ENCODE data around the gene WNK3.
A peak's percentile ranks its signal among the peaks of the same experiment; 100 is the strongest.

The WNK3 gene

DNA sequence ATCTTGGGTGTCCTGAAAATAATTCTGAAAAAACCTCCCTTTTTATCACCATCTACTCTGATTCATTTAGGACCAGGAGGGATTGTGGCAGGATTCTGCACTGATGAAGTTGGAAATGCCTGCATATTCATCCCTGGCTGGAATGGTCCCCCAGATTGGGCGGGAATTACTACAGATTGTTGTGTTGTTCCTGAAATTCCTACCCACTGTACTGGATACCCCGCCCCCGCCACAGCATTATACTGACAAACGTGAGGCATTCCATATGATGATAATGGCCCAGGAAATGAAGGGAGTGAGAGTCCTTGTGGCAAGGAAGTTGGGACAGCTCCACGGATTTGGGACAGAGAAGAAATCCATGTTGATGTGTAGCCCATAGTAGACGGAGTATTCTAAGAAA is 159.6 kb downstream of the WNK3 start:
- no peak overlapping the region for H3K9ac ChIP-seq
- no peak overlapping the region for H3K4me3 ChIP-seq
- peaks cover 49 to 92% (median 78%) of the 10 kb centered on the region in 11 experiments for H3K27me3 ChIP-seq
- no peaks in the 10 kb centered on the region; a peak in 1 of 22 replicates for H4K20me1 ChIP-seq
- H3K9me3 ChIP-seq (replicated peaks in 1 of 11): no peaks in the 10 kb centered on the region
- TF ChIP-seq Cebpa-rat (IDR thresholded peaks at IDR 0.05): no peak
- H3K36me3 ChIP-seq: no peaks in the 10 kb centered on the region
- H3K4me2 ChIP-seq: no peak overlapping the region
- H3K27ac ChIP-seq: no peak overlapping the region
- no peaks in the 10 kb centered on the region for H3K4me1 ChIP-seq

DNA sequence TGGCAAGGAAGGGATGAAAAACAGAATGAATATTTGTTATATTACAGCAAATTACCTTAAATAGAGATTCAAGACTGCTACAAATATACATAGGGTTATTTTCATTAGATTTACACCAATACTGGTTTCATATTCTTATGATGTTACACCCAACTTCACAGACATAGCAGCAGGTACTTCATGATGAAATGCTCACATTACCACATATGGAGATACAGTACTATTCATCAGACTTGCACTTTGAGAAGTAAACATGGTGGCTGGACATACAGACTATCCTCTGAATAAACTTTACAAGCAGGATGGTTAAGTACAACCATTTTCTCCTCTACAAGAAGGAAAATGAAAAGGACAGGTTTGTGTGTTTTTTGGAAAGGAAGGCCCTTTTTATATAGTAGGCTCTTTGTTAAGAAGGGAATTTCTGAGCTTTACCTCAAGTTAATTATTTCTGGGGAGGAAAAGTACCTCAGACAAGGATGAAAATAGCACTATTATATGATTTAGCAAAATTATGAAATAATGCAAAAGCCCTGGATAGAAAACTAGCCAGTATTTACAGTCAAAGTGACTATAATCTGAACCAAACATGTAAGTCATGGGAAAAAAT is 162.8 kb downstream of the WNK3 start:
- Histone ChIP-seq H3K9me3 (replicated peaks in 1 of 11) (no peaks in the 10 kb centered on the region), H3K9ac (no peak overlapping the region), H4K20me1 (no peaks in the 10 kb centered on the region; a peak in 1 of 22 replicates), H3K4me3 (no peak overlapping the region), H3K36me3 (no peaks in the 10 kb centered on the region), H3K27ac (no peak overlapping the region), H3K27me3 (peaks cover 61 to 99% (median 94%) of the 10 kb centered on the region in 11 experiments), H3K4me1 (no peaks in the 10 kb centered on the region), H3K4me2 (no peak overlapping the region)
- TF ChIP-seq Cebpa-rat (IDR thresholded peaks at IDR 0.05): no peak

DNA sequence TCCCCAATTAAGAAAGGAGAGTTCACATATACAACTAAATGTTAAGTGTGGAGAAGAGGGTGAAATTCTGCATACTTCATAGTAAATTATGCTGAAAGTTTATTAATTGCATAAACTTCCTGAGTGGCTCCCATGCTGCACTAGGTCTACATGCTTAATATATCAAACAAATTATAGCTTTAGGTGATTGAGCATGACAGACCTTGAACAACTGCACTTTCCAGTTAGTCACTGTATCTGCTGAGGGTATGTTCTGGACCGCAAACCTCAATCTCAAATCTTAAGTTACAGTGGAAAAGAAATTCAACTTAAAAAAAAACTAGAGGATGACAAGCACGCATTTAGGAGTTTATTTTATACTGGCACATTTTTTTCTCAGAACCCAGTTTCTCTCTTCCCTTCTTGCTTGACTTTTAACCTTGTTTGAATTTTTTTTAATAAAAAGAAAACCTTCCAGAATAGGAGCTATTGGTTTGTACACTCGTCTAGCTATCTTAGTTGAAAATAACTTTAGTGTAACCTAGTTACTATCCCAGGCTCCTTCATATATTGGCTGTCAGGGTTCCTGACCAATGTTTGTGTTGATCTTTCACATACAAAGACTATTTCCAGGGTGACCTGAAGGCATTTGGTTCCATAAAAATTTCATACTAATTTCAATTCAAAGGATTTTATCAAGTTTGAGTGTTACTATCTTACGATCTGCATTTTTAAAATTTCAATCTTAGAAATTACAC is 164.6 kb downstream of the WNK3 start:
- no peak overlapping the region for H3K4me3 ChIP-seq
- H3K4me1 ChIP-seq: no peaks in the 10 kb centered on the region
- H3K9ac ChIP-seq: no peak overlapping the region
- no peak overlapping the region for H3K4me2 ChIP-seq
- no peaks in the 10 kb centered on the region for H3K36me3 ChIP-seq
- peaks cover 57 to 100% (median 97%) of the 10 kb centered on the region in 11 experiments for H3K27me3 ChIP-seq
- H4K20me1 ChIP-seq: no peaks in the 10 kb centered on the region; a peak in 1 of 22 replicates
- no peaks in the 10 kb centered on the region for H3K9me3 ChIP-seq (replicated peaks in 1 of 11)
- no peak for TF ChIP-seq Cebpa-rat (IDR thresholded peaks at IDR 0.05)
- no peak overlapping the region for H3K27ac ChIP-seq

DNA sequence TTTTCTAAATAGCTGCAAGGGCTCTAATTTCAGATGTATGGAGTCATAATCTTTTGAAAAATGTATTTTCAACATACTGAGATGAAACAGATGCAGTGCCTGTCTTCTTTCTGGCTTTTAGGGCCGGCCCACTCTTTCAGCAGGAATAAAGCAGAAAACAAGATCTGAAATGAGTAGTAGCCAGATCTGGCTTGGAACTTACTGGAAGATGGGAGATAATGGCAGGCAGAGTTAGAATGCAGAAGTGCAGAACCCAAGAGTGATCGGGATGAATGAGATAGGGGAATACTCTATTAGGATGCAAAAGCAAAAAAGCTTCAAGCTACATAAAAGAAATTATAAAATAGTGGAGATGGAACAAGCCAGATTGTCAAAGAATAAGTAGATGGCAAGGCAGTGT is 173.4 kb downstream of the WNK3 start:
- no peak for TF ChIP-seq Cebpa-rat (IDR thresholded peaks at IDR 0.05)
- peak overlapping the region in 9 of 11 experiments; percentile 26 to 70 (median 60); a peak in 9 of 22 replicates for H3K4me2 ChIP-seq
- H3K9ac ChIP-seq: no peak overlapping the region
- H3K27me3 ChIP-seq: peaks cover 39 to 92% (median 82%) of the 10 kb centered on the region in 11 experiments
- no peak overlapping the region for H3K4me3 ChIP-seq
- H3K36me3 ChIP-seq: no peaks in the 10 kb centered on the region
- H3K9me3 ChIP-seq (replicated peaks in 1 of 11): peaks cover 0 to 6% (median 0%) of the 10 kb centered on the region in 11 experiments; a peak in 4 of 22 replicates
- peaks cover 0 to 27% (median 17%) of the 10 kb centered on the region in 11 experiments; a peak in 15 of 22 replicates for H4K20me1 ChIP-seq
- peaks cover 21 to 45% (median 29%) of the 10 kb centered on the region in 10 experiments for H3K4me1 ChIP-seq
- no peak overlapping the region for H3K27ac ChIP-seq

DNA sequence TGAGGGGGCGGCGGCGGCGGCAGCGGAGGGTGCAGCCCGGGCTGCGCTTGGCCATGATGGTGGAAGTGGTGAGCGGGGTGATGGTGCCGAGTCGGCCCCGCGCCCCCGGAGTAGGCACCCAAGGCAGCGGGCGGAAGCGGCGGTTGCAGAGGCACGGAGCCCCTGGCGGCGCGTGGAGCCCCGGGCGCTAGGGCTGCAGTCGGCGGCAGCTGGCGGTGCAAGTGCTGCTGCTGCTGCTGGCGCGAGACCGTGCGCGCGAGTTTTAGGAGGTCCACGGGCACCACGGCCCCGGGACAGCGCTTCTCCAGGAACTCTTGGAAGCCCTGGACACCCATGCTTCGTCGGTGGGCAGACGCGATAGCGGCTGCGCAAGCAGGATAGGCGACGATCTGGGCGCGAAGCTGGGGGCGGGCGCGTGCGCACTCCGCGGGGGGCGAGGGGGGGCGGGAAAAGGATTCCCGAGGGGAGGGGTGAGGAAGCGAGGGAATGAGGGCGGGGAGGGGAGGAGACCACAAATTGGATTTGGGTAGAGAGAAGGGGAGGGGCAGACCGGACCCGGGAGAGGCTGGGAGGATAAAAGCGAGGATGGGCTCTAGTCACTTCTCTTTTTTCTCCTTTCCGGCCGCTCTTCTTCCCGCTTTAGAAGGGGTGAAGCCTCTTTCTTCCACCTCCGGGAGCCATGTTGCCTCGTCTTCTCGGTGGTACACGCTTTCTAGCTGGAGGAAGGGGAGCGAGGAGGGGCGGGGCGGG is 174.8 kb downstream of the WNK3 start, which contains the start of gene FAM120C:
TSS of gene FAM120C (minus strand) at position 391 of the 750 bp plus-strand sequence. CDS start at position 335, 56 bp downstream.
- Histone ChIP-seq H3K4me3 (peak within 1 kb of the TSS; percentile 65 to 84 (median 76)), H3K27me3 (peaks cover 53 to 92% (median 82%) of the 10 kb centered on the region in 11 experiments), H3K4me1 (peaks cover 23 to 45% (median 37%) of the 10 kb centered on the region in 10 experiments), H3K9me3 (replicated peaks in 1 of 11) (peaks cover 0 to 6% (median 0%) of the 10 kb centered on the region in 11 experiments; a peak in 4 of 22 replicates), H3K4me2 (peak within 1 kb of the TSS; percentile 75 to 93 (median 84)), H4K20me1 (peaks cover 0 to 41% (median 30%) of the 10 kb centered on the region in 11 experiments; a peak in 16 of 22 replicates), H3K27ac (peak within 1 kb of the TSS; percentile 45 to 96 (median 94); a peak in 21 of 22 replicates), H3K36me3 (0 out of 22 replicates have a peak, but pooled peaks cover 0 to 10% (median 0%) of the 10 kb centered on the region in 11 experiments), H3K9ac (peak within 1 kb of the TSS; percentile 74 to 96 (median 92))
- TF ChIP-seq Cebpa-rat (IDR thresholded peaks at IDR 0.05): no peak

DNA sequence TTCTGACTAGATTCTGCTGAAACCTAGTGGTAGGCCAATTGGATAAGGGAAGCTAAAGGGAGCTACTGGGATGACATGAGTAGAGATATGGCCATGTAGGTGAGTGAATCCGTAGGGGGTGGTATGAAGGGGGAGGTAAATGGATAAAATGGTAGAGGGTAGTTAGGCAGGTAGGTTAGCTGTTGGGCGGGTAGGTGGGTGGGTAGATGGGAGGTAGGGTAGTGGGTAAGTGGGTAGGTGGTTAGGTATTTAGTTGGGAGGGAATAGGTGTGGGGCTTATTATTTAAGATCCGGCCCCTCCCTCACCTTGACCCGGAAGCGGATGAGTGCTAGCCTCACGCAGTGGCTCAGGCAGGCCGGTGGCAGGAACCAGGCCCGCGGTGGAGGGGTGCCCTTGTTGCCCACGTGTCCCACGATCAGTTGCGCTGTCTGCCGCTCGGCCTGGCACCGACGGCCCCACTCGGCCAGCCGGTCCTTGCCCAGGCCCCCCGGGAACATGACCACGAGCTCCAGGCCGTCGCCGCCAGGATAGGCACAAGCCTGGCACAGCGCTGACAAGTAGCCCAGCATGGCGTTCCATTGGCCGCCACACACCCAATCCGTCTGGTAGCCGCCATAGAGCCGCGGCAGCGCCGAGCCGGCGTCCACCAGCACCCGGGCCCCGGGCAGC is 175.5 kb downstream of the WNK3 start:
- peaks cover 23 to 47% (median 38%) of the 10 kb centered on the region in 10 experiments for H3K4me1 ChIP-seq
- H3K4me2 ChIP-seq: peak overlapping the region; percentile 75 to 93 (median 84)
- peaks cover 0 to 48% (median 32%) of the 10 kb centered on the region in 11 experiments; a peak in 17 of 22 replicates for H4K20me1 ChIP-seq
- H3K9me3 ChIP-seq (replicated peaks in 1 of 11): peaks cover 0 to 6% (median 0%) of the 10 kb centered on the region in 11 experiments; a peak in 4 of 22 replicates
- H3K27me3 ChIP-seq: peaks cover 60 to 92% (median 82%) of the 10 kb centered on the region in 11 experiments
- H3K4me3 ChIP-seq: peak overlapping the region; percentile 65 to 84 (median 76)
- H3K27ac ChIP-seq: peak overlapping the region; percentile 45 to 96 (median 94); a peak in 21 of 22 replicates
- no peak for TF ChIP-seq Cebpa-rat (IDR thresholded peaks at IDR 0.05)
- H3K9ac ChIP-seq: peak overlapping the region; percentile 74 to 96 (median 92)
- peaks cover 0 to 16% (median 0%) of the 10 kb centered on the region in 11 experiments; a peak in 3 of 22 replicates for H3K36me3 ChIP-seq

DNA sequence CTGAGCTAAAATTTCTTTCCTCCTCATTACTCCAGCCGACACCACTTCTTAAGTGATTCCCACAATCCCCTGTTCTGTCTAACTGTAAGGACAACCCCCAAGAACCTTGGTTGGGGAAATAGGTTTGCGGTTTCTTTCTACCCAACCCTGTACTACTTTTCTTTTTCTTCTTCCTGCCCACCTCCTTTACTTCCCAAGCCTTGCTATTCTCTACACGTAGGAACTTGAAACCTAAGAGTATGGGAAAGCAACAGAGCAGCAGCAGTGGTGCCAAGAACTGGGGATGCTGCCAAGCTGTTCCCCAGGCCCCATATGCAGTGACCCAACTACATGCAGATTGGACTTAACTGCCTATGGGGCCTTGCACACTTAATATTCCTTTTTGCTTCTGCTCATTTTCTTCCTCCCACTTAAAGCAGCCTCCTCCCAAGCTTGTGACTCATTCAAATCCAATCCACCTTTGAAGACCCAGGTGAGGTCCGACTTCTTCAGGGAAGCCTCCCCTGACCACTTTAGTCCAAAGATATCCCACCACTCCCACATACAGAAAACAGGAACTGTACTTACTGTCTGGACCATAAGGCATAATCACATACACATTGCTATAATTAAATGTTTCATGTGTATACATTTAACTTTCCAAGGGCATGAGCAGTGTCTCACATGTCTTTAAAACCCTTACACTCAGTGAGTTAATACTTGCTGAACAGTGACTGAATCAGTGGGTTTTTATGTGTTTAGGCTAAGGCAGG is 176.5 kb downstream of the WNK3 start:
- TF ChIP-seq Cebpa-rat (IDR thresholded peaks at IDR 0.05): no peak
- Histone ChIP-seq H3K9ac (peak overlapping the region; percentile 74 to 96 (median 92); a peak in 20 of 22 replicates), H3K9me3 (replicated peaks in 1 of 11) (peaks cover 0 to 6% (median 0%) of the 10 kb centered on the region in 11 experiments; a peak in 4 of 22 replicates), H3K4me2 (peak overlapping the region; percentile 75 to 93 (median 84)), H3K4me1 (peaks cover 23 to 54% (median 41%) of the 10 kb centered on the region in 10 experiments), H3K4me3 (peak overlapping the region; percentile 65 to 84 (median 76)), H4K20me1 (peaks cover 0 to 58% (median 32%) of the 10 kb centered on the region in 11 experiments; a peak in 17 of 22 replicates), H3K27ac (peak overlapping the region in 5 of 11 experiments; percentile 27 to 94 (median 93); a peak in 6 of 22 replicates), H3K36me3 (peaks cover 0 to 26% (median under 1%) of the 10 kb centered on the region in 11 experiments; a peak in 7 of 22 replicates), H3K27me3 (peaks cover 67 to 92% (median 82%) of the 10 kb centered on the region in 11 experiments)
